ENCODE measurements around the gene TARS2.

The TARS2 gene

DNA sequence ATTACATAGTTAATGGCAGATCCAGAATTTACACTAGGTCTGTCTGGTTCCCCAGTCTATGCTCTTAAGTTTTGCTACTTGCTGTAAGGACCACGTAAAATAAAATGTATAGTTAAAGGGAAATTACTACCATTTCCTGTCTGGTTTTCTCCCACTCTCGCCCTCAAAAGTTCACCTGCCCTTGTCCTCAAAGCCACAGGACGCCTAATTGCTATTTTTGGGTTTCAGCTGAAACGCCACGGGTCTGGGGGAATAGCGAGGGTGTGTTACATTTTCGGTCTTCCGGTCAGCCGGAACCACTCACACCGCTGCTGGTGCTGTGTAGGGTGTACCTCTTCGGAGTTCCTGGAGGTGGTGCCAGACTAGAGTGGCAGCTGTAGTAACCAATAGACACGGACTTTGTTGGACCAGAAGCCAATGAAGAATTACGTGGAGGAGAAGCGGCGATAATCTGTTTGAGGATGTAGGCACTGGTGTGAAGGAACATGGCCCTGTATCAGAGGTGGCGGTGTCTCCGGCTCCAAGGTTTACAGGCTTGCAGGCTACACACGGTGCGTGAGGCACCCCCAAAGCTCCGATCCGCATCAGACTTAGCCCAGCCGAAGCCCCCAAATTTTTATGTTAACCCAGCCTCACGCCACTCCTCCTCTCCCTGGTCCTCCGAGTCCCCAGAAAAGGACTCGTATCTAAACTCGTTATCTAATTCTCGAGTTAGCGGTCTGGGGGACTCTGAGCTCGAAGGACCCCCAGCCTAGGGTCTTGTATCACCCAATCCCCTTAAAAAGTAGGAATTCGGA, at the start of gene TARS2:
TARS2 (plus strand) TSS at position 454 of the 797 bp plus-strand sequence; CDS start at position 486, 32 bp downstream.
- peak within 1 kb of the TSS; percentile 95 for H3K4me3 ChIP-seq (ENCODE audit: low read depth, low read length)
- peak; percentile 97 for DNase-seq (ENCODE audit: low read depth)
- TF ChIP-seq, protein P1, sequence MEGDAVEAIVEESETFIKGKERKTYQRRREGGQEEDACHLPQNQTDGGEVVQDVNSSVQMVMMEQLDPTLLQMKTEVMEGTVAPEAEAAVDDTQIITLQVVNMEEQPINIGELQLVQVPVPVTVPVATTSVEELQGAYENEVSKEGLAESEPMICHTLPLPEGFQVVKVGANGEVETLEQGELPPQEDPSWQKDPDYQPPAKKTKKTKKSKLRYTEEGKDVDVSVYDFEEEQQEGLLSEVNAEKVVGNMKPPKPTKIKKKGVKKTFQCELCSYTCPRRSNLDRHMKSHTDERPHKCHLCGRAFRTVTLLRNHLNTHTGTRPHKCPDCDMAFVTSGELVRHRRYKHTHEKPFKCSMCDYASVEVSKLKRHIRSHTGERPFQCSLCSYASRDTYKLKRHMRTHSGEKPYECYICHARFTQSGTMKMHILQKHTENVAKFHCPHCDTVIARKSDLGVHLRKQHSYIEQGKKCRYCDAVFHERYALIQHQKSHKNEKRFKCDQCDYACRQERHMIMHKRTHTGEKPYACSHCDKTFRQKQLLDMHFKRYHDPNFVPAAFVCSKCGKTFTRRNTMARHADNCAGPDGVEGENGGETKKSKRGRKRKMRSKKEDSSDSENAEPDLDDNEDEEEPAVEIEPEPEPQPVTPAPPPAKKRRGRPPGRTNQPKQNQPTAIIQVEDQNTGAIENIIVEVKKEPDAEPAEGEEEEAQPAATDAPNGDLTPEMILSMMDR (IDR thresholded peaks at IDR 0.05; ENCODE audit: control insufficient read depth, extremely low read depth, insufficient read depth) = no peak

- DNase-seq (ENCODE audit: low read depth) = no peak
- H3K4me3 ChIP-seq (ENCODE audit: low read depth, low read length) = no peak overlapping the region
These were observed 46.1 kb upstream of the TARS2 start for GRCh38 chr1:150441121-150441520.

GRCh38 chr1:150444232-150444631, 43.0 kb upstream of the TARS2 start:
- DNase-seq (ENCODE audit: low read depth) = no peak
- H3K4me3 ChIP-seq (ENCODE audit: low read depth, low read length) = no peak overlapping the region
- TF ChIP-seq, protein P1 (IDR thresholded peaks at IDR 0.05; ENCODE audit: control insufficient read depth, extremely low read depth, insufficient read depth) = no peak

More at GRCh38 chr1:150441121-150441520, 46.1 kb upstream of the TARS2 start:
- TF ChIP-seq, protein P1 (IDR thresholded peaks at IDR 0.05; ENCODE audit: control insufficient read depth, extremely low read depth, insufficient read depth) = no peak

GRCh38 chr1:150456146-150456647, 31.0 kb upstream of the TARS2 start:
- H3K4me3 ChIP-seq (ENCODE audit: low read depth, low read length) = no peak overlapping the region
- TF ChIP-seq, protein P1 (IDR thresholded peaks at IDR 0.05; ENCODE audit: control insufficient read depth, extremely low read depth, insufficient read depth) = no peak
- no peak for DNase-seq (ENCODE audit: low read depth)

DNA sequence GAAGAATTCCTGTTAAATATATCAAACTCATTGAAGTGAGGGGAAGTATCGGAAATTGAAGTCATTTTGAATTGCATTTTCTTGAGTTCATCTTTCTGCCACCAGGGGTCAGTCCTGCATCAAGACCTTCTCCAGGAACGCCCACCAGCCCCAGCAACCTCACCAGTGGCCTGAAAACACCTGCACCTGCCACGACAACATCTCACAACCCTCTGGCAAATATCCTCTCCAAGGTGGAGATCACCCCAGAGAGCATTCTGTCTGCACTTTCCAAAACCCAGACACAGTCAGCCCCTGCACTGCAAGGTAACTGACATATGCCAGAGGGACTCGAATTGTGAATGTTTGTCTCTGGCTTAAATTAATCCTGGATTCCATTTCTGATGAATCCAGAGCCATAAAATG, 22.8 kb upstream of the TARS2 start:
- no peak overlapping the region for H3K4me3 ChIP-seq (ENCODE audit: low read depth, low read length)

GRCh38 chr1:150466964-150467363, 20.3 kb upstream of the TARS2 start:
- TF ChIP-seq, protein P1 (IDR thresholded peaks at IDR 0.05; ENCODE audit: control insufficient read depth, extremely low read depth, insufficient read depth) = no peak
- H3K4me3 ChIP-seq (ENCODE audit: low read depth, low read length) = no peak overlapping the region
- no peak for DNase-seq (ENCODE audit: low read depth)

More for the DNA sequence above, 22.8 kb upstream of the TARS2 start:
- DNase-seq (ENCODE audit: low read depth) = peak; percentile 33
- TF ChIP-seq, protein P1 (IDR thresholded peaks at IDR 0.05; ENCODE audit: control insufficient read depth, extremely low read depth, insufficient read depth) = peak; percentile 72
